Right lung (tissue), 5 donors: ENCODE results near the gene B9D1. TPM values are rescaled to one million over a fixed set of nuclear protein-coding genes. Genes with fewer than 3 reads are reported as not detected.

ENCODE experiments used
- DNase-seq, 2 donors: peaks; one replicate each; pipeline ENCODE4 v3.0.0-alpha.2; 2013
- polyA plus RNA-seq, 5 donors: library from polyadenylated mRNA; unstranded; fragments of 120-200 nt; gene quantifications; one replicate each; pipeline versions ENCODE4 v1.2.1 to v1.2.3, GENCODE V29; 2013; ENCODE audit warnings: inconsistent platforms in 1 of 5, low replicate concordance in 1 of 5; ENCODE audit not compliant: insufficient read length in 5 of 5, insufficient read depth in 1 of 5

Gene B9D1
- polyA plus RNA-seq, 5 donors = 16.4 to 24.1 (median 22.1) TPM

GRCh38 chr17:19321481-19322128 lies 40.9 kb downstream of the B9D1 start:
- no peak for DNase-seq

GRCh38 chr17:19320876-19321275 lies 41.6 kb downstream of the B9D1 start:
- DNase-seq = no peak

GRCh38 chr17:19319771-19320505 lies 42.6 kb downstream of the B9D1 start:
- no peak for DNase-seq

- DNase-seq = no peak
Observed at GRCh38 chr17:19318611-19319010, 43.9 kb downstream of the B9D1 start.

- DNase-seq = no peak
Observed at GRCh38 chr17:19317359-19318095, 45.0 kb downstream of the B9D1 start.

DNA sequence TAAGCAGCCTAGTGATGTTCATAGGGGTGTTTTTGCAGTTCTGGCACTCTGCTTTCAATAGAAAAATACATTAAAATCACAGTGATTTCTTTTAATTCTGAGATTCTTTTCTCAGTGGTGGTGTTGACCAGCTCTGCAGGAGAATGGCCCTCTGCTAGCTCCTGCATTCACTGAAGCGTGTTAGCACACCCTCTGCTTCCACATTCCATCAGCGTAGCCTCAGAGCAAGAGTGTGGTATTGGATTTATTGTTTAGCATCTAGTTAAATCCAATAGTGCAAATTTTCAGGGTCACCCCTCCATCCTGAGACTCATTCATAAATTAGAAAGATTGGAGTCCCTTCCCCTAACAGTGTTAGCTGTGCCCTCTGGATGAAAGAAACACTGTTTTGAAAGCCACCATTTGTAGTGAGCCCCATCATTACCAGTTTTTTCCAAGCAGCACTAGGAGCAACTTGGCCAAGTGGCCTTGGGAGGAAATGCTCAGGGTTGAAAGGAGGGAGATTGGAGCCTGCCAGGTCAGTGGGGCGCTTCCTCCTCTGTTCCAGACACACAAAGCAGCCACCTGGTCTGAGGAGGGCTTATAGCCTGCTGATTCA lies 45.7 kb downstream of the B9D1 start:
- DNase-seq = no peak

- no peak for DNase-seq
Observed at GRCh38 chr17:19315104-19315503, 47.4 kb downstream of the B9D1 start.

- DNase-seq = no peak
Observed at GRCh38 chr17:19313746-19314651, 48.5 kb downstream of the B9D1 start.

DNA sequence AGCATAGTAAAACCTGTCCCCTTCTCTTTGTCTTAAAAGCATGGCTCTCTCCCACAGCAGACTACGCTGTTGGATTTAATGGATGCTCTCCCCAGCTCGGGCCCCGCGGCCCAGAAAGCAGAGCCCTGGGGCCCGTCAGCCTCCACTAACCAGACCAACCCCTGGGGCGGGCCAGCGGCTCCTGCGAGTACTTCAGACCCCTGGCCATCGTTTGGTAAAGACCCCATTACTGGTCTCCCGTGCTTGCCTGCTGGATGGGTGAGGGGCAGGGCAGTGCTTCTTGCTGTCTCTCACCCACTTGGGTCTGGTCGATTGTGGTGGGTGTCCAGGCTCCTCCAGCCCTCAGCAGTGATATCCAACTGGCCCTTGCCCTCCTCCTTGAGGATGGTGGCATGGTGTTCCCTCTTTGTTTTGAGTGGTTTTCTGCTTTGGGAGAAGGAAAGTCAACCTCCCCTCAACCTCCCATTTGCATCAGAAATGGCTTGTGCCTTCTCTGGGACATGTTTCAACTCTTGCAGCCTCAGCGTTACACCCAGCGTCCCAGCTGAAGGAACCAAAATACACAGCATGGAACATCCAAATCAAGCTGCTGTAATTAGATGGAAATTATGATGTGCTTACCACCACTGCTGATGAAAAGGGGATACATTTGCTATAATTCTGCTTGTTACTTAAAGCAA lies 49.3 kb downstream of the B9D1 start:
- no peak for DNase-seq

GRCh38 chr17:19312406-19312805 lies 50.1 kb downstream of the B9D1 start:
- no peak for DNase-seq

GRCh38 chr17:19311421-19312215 lies 50.9 kb downstream of the B9D1 start:
- DNase-seq = no peak

- DNase-seq = no peak
Observed at GRCh38 chr17:19311016-19311415, 51.5 kb downstream of the B9D1 start.

- DNase-seq = no peak
Observed at GRCh38 chr17:19310151-19310550, 52.4 kb downstream of the B9D1 start.

- DNase-seq = no peak
Observed at GRCh38 chr17:19309701-19310100, 52.8 kb downstream of the B9D1 start.

DNA sequence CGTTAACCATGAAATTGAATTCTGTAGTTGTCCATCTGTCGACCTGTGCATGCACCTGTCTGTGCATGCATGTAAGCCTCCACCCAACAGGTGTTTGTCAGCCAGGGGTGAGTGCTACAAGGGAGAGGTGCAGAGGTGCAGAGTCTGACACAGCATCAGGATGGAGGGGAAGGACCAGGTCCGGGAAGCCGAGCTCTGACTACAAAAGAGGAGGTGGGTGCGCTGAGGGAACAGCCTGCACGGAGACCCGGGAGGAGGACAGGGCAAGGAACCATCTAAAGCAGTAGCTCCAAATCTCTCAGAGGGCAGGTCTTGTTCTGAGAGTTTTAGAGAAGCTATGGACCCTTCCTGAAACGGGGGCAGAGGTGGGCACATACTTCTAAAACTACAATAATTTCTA lies 54.1 kb downstream of the B9D1 start:
- no peak for DNase-seq

- no peak for DNase-seq
Observed at GRCh38 chr17:19307521-19307920, 55.0 kb downstream of the B9D1 start.

GRCh38 chr17:19306160-19307111 lies 56.1 kb downstream of the B9D1 start:
- DNase-seq = no peak

DNA sequence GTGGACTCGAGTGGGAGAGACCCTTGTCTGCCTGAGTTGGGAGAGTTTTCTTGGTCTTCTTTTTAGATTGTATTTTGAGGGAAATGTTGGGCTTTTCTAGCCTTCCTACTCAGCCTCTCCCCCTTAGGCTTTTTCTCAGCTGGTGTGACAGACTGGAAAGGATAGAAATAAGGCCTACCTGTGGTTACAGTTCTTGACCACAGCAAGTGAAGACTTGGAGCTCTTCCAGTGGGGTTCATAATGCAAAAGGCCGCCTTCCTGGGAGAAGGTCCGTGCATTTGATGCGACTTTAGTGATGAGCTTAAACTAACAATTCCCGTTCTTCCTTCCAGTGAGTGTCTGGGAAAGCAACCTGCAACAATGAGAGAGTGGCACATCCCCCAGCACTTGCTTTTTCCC lies 56.8 kb downstream of the B9D1 start:
- no peak for DNase-seq

- no peak for DNase-seq
Observed at GRCh38 chr17:19305256-19305655, 57.3 kb downstream of the B9D1 start.
